HEK293T (cell line): ENCODE data around the gene MAFF.

Experiments used
- CTCF ChIA-PET: fragments of 350-600 bp; formaldehyde crosslinking; extraction: SDS; loops from one replicate; lab custom pipeline; 2021; ENCODE audit warnings: antibody characterized with exemption, inconsistent platforms; lab: Yijun Ruan, JAX
- POLR2A ChIA-PET: fragments of 350-600 bp; formaldehyde crosslinking; extraction: SDS; loops from one replicate; lab custom pipeline; 2020; ENCODE audit warnings: antibody characterized with exemption, inconsistent platforms; lab: Yijun Ruan, JAX
- DNase-seq: peaks from one replicate; pipeline ENCODE4 v3.0.0; 2012; ENCODE audit warnings: mixed read lengths; ENCODE audit errors: extremely low spot score
- ARNT ChIP-seq: fragments of 450-650 bp; IDR thresholded peaks from 2 replicates; pipeline ENCODE4 v1.6.1; 2017; ENCODE audit warnings: mild to moderate bottlenecking
- BHLHE40 ChIP-seq: fragments of 450-650 bp; IDR thresholded peaks from 2 replicates; pipeline ENCODE4 v1.6.1; 2016; ENCODE audit warnings: mild to moderate bottlenecking, moderate library complexity, borderline replicate concordance
- CTBP1 ChIP-seq: fragments of 450-650 bp; IDR thresholded peaks from 2 replicates; pipeline ENCODE4 v1.6.1; 2016; ENCODE audit warnings: borderline replicate concordance
- ELF4 ChIP-seq: fragments of 450-650 bp; IDR thresholded peaks from 2 replicates; pipeline ENCODE4 v1.6.1; 2017; ENCODE audit warnings: antibody characterized with exemption
- FOXA1 ChIP-seq: fragments of 450-650 bp; IDR thresholded peaks from 2 replicates; pipeline ENCODE4 v1.6.1; 2016; ENCODE audit warnings: mild to moderate bottlenecking
- FOXK2 ChIP-seq: fragments of 450-650 bp; IDR thresholded peaks from 2 replicates; pipeline ENCODE4 v1.6.1; 2016; ENCODE audit warnings: mild to moderate bottlenecking
- HDGF ChIP-seq: fragments of 450-650 bp; IDR thresholded peaks from 2 replicates; pipeline ENCODE4 v1.6.1; 2017; ENCODE audit warnings: antibody characterized with exemption, borderline replicate concordance
- L3MBTL2 ChIP-seq: fragments of 450-650 bp; conservative IDR thresholded peaks from 2 replicates; pipeline ENCODE4 v1.6.1; 2016; ENCODE audit warnings: mild to moderate bottlenecking
- LEF1 ChIP-seq: fragments of 450-650 bp; IDR thresholded peaks from 2 replicates; pipeline ENCODE4 v1.6.1; 2017; ENCODE audit warnings: mild to moderate bottlenecking, borderline replicate concordance
- NFRKB ChIP-seq: fragments of 450-650 bp; IDR thresholded peaks from 2 replicates; pipeline ENCODE4 v1.6.1; 2016; ENCODE audit warnings: mild to moderate bottlenecking, moderate library complexity
- PKNOX1 ChIP-seq: fragments of 450-650 bp; IDR thresholded peaks from 2 replicates; pipeline ENCODE4 v1.6.1; 2016
- SP1 ChIP-seq: fragments of 450-650 bp; IDR thresholded peaks from 2 replicates; pipeline ENCODE4 v1.6.1; 2017
- SUZ12 ChIP-seq: fragments of 450-650 bp; IDR thresholded peaks from 2 replicates; pipeline ENCODE4 v1.6.1; 2016; ENCODE audit warnings: mild to moderate bottlenecking
- TARDBP ChIP-seq: fragments of 450-650 bp; IDR thresholded peaks from 2 replicates; pipeline ENCODE4 v1.6.1; 2016
- ZNF384 ChIP-seq: fragments of 450-650 bp; IDR thresholded peaks from 2 replicates; pipeline ENCODE4 v1.6.1; 2016

MAFF gene

DNA sequence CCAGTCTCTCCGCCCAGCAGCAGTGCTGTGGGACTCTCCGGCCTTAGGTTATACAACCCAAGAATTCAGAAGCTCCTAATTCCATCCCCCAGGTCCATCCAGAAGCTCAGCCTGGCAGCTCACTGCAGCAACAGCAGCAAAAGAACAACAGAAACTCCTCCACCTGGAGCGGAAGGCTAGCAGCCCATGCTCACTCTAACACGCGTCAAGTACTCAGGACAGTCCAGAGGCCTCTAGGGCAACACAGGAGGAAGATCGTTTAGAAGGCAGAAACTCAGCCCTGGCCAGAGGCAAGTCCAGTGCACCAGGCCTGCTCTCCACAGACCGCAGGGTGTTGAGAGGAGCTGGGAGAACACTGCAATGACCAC is 37.3 kb upstream of the MAFF start:
- TF ChIP-seq SP1 (no peak), CTBP1 (no peak), BHLHE40 (no peak), LEF1 (no peak), L3MBTL2 (no peak), FOXK2 (no peak), ARNT (no peak), FOXA1 (no peak), ELF4 (no peak), SUZ12 (no peak), ZNF384 (no peak), PKNOX1 (no peak)
- CTCF ChIA-PET = no interaction called here
- DNase-seq = no peak
- POLR2A ChIA-PET = interaction anchor here (1.0 kb wide), 1 partner anchor 11 kb away, joined by 3 read pairs; no protein-coding TSS in a partner anchor

DNA sequence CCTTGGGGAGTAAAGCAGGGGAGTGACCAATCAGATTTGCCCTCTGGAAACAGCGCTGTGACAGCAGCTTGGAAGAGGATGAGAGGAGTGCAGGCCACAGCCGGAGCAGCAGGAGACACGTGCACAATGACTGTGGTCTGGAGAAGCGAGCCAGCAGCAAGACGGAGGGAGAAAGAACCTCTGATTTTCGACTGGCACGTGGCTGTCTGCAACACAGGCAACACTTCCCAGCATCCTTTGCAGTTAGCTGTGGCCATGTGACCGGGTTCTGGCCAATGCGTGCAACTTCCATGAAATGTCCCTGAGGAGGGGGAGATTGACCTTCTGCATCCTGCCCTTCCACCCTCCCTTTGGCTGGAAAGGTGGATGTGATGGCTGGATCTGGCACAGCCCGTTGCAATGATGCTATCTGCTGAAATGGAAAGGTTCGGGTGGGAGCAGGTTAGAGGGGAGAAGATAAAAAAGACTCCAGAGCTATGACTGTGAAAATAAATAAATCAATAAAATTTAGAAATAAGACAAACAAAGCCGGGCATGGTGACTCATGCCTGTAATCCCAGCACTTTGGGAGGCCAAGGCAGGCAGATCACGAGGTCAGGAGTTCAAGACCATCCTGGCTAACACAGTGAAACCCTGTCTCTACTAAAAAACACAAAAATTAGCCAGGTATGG is 35.7 kb upstream of the MAFF start:
- TF ChIP-seq LEF1 (no peak), ELF4 (no peak), SUZ12 (no peak)
- DNase-seq = no peak
- POLR2A ChIA-PET = interaction anchor here (0.7 kb wide), 1 partner anchor 1756 kb away, joined by 3 read pairs; no protein-coding TSS in a partner anchor
- CTCF ChIA-PET = interaction anchor here (1.4 kb wide), 1 partner anchor 51 kb away, joined by 3 read pairs; no protein-coding TSS in a partner anchor

DNA sequence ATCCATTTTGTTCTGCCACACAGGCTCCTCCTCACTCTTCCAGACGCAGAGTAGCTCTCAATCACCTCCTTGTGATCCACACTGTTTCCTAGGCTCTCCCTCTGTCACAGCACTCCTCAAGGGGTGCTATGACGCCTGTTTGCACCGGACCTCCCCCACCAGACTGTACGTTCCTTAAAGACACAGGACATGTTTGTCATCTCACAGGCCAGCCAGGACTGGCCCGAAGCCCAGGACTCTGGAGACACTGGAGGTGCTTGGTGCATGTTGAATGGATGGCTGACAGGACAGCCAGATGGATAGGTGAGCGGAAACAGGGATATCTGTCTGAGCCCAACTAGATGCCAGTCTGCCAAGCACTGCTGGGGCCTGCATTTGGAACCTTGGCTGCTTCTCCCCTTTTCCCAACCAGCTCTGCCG is 33.8 kb upstream of the MAFF start:
- TF ChIP-seq ARNT (no peak), BHLHE40 (no peak), L3MBTL2 (no peak), TARDBP (no peak), HDGF (no peak), CTBP1 (no peak), SUZ12 (no peak), NFRKB (no peak), SP1 (no peak), ZNF384 (no peak)
- CTCF ChIA-PET = interaction anchor here (1.1 kb wide), 1 partner anchor 18 kb away, joined by 3 read pairs; no protein-coding TSS in a partner anchor
- no peak for DNase-seq
- POLR2A ChIA-PET = interaction anchor here (0.6 to 1.0 kb wide), 2 partner anchors 14 to 31 kb away, joined by 3 read pairs; partner anchors contain the start of gene PLA2G6

GRCh38 chr22:38169116-38169515 is 32.7 kb upstream of the MAFF start:
- DNase-seq = no peak
- POLR2A ChIA-PET = no interaction called here
- CTCF ChIA-PET = no interaction called here

GRCh38 chr22:38170469-38170868 is 31.3 kb upstream of the MAFF start:
- TF ChIP-seq ZNF384 (no peak), FOXK2 (no peak), FOXA1 (no peak), LEF1 (no peak)
- DNase-seq = no peak
- POLR2A ChIA-PET = interaction anchor here (0.5 kb wide), 1 partner anchor 10 kb away, joined by 3 read pairs; no protein-coding TSS in a partner anchor
- CTCF ChIA-PET = interaction anchor here (0.6 kb wide), 1 partner anchor 10 kb away, joined by 3 read pairs; no protein-coding TSS in a partner anchor

More at GRCh38 chr22:38169116-38169515, 32.7 kb upstream of the MAFF start:
- no peak for TF ChIP-seq ARNT
- TF ChIP-seq SUZ12 = no peak
- no peak for TF ChIP-seq PKNOX1
- TF ChIP-seq TARDBP = no peak

DNA sequence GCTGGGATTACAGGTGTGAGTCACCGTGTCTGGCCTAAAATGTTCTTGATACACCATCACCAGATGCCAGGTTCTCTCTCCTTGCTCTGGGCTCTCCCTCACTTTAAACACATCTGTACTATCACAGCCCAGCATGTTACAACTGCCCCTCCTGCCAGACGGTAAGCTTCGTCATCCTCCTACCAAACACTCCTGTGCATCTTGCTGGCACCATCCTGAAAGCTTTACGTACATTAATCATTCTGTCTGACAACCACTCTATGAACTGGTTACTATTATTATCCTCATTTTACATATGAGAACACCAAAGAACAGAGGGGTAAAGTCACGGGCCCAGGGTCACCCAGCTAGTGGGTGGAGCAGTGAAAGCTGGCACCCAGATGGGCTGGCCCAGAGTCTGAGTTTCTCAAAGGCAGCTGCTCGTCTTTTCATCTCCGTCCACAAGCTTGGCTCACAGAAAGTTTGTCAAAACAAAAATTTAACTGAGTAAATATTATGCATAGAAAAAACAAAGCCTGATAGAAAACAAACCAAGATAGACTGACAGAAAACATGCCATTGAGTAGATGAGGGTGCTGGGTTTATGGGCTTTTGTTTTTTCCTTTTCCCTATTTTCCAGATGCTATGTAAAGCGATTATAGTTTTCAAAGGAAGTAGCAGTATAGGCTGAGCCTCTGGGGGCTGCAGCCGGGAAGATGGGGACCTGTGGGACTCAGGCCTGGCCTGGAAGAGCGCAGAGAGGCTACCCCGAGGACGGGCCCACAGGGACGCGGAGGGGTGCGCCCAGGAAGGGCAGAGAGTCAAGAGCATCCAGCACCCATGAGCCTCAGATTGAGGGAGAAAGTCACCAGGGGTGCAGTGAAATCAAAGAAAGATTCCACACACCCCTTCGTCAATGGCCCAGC is 29.6 kb upstream of the MAFF start:
- no peak for TF ChIP-seq LEF1
- TF ChIP-seq FOXK2 = no peak
- no peak for TF ChIP-seq L3MBTL2
- TF ChIP-seq PKNOX1 = peak; percentile 59
- no peak for TF ChIP-seq BHLHE40
- no peak for TF ChIP-seq ELF4
- TF ChIP-seq SUZ12 = no peak
- POLR2A ChIA-PET = interaction anchor here (1.6 kb wide), 1 partner anchor 10 kb away, joined by 4 read pairs; the partner anchor contains the start of gene PLA2G6
- no peak for DNase-seq
- CTCF ChIA-PET = no interaction called here
